GM20000 (cell line): ENCODE data around the gene TMEM165.

Source experiments
- DNase-seq: peaks from one replicate; pipeline ENCODE4 v3.0.0; 2012; ENCODE audit warnings: low spot score
- CTCF ChIP-seq: IDR thresholded peaks from 2 replicates; pipeline ENCODE4 v1.5.1; 2012; ENCODE audit warnings: mild to moderate bottlenecking, control low read depth; ENCODE audit errors: extremely low read depth, missing control alignments

Gene TMEM165

GRCh38 chr4:55435141-55435841 is 39.5 kb downstream of the TMEM165 start:
- DNase-seq: peak; percentile 5

GRCh38 chr4:55437356-55437796 is 41.6 kb downstream of the TMEM165 start:
- no peak for TF ChIP-seq CTCF
- DNase-seq: no peak

More at GRCh38 chr4:55435141-55435841, 39.5 kb downstream of the TMEM165 start:
- TF ChIP-seq CTCF: no peak

GRCh38 chr4:55437823-55438222 is 42.1 kb downstream of the TMEM165 start:
- no peak for DNase-seq
- no peak for TF ChIP-seq CTCF

GRCh38 chr4:55438314-55438713 is 42.6 kb downstream of the TMEM165 start:
- DNase-seq: no peak
- no peak for TF ChIP-seq CTCF

GRCh38 chr4:55439023-55439422 is 43.3 kb downstream of the TMEM165 start:
- no peak for TF ChIP-seq CTCF
- DNase-seq: no peak

- no peak for DNase-seq
- TF ChIP-seq CTCF: no peak
Measured at GRCh38 chr4:55440786-55441185, 45.0 kb downstream of the TMEM165 start.

GRCh38 chr4:55442541-55442940 is 46.8 kb downstream of the TMEM165 start:
- no peak for DNase-seq
- no peak for TF ChIP-seq CTCF
